Parathyroid adenoma (tissue), 2 donors: Measurements from ENCODE around the gene SNX8.

Source experiments
- H2AFZ ChIP-seq: fragments of 300-600 bp; sonication (generic); one replicate; pipeline ENCODE4 v1.7.0; 2017; ENCODE audit warnings: antibody characterized with exemption, mild to moderate bottlenecking
- H3K27ac ChIP-seq: fragments of 300-600 bp; sonication (generic); one replicate; pipeline ENCODE4 v1.7.0; 2017
- H3K27me3 ChIP-seq: fragments of 300-600 bp; sonication (generic); one replicate; pipeline ENCODE4 v1.7.0; 2017; ENCODE audit warnings: low read length; ENCODE audit not compliant: control insufficient read depth, insufficient read depth
- H3K36me3 ChIP-seq: fragments of 300-600 bp; sonication (generic); one replicate; pipeline ENCODE4 v1.7.0; 2017; ENCODE audit warnings: low read length; ENCODE audit not compliant: control insufficient read depth, insufficient read depth
- H3K4me1 ChIP-seq: fragments of 300-600 bp; sonication (generic); one replicate; pipeline ENCODE4 v1.7.0; 2017; ENCODE audit warnings: control low read depth
- H3K4me2 ChIP-seq: fragments of 300-600 bp; sonication (generic); one replicate; pipeline ENCODE4 v1.7.0; 2017; ENCODE audit warnings: low read length
- H3K4me3 ChIP-seq: fragments of 300-600 bp; sonication (generic); one replicate; pipeline ENCODE4 v1.7.0; 2017; ENCODE audit warnings: low read depth, low read length
- H3K79me2 ChIP-seq: fragments of 300-600 bp; sonication (generic); one replicate; pipeline ENCODE4 v1.7.0; 2017; ENCODE audit warnings: control low read depth
- H3K9ac ChIP-seq: fragments of 300-600 bp; sonication (generic); one replicate; pipeline ENCODE4 v1.7.0; 2017; ENCODE audit warnings: mild to moderate bottlenecking
- H3K9me3 ChIP-seq: fragments of 300-600 bp; sonication (generic); one replicate; pipeline ENCODE4 v1.7.0; 2017; ENCODE audit warnings: low read length; ENCODE audit not compliant: control insufficient read depth
- TF ChIP-seq, protein P1 (sequence below): fragments of 300-600 bp; sonication (generic); IDR thresholded peaks from one replicate; pipeline ENCODE4 v1.7.0; 2017; ENCODE audit warnings: antibody characterized with exemption, mild to moderate bottlenecking
- donor health status: primary hyperparathyroidism.

Gene SNX8

DNA sequence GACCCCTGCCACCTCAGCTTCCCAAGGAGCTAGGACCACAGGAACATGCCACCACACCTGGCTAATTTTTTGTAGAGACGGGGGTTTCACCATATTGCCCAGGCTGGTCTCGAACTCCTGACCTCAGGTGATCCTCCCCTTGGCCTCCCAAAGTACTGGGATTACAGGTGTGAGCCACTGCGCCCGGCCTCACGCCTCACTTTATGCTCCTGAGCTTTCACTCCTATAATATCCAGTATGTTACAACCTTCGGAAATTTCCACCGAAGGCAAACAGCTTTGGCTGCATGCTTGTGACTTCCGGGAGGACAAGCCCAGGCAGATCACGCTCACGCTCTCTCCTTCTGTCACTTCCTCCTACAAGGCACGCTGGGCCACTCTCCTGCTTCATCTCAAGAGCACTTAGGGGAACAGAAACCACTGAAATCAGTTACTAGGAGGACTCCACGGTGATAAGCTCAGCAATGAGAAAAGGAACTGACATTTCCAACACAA, 77.1 kb downstream of the SNX8 start:
- TF ChIP-seq, protein P1, sequence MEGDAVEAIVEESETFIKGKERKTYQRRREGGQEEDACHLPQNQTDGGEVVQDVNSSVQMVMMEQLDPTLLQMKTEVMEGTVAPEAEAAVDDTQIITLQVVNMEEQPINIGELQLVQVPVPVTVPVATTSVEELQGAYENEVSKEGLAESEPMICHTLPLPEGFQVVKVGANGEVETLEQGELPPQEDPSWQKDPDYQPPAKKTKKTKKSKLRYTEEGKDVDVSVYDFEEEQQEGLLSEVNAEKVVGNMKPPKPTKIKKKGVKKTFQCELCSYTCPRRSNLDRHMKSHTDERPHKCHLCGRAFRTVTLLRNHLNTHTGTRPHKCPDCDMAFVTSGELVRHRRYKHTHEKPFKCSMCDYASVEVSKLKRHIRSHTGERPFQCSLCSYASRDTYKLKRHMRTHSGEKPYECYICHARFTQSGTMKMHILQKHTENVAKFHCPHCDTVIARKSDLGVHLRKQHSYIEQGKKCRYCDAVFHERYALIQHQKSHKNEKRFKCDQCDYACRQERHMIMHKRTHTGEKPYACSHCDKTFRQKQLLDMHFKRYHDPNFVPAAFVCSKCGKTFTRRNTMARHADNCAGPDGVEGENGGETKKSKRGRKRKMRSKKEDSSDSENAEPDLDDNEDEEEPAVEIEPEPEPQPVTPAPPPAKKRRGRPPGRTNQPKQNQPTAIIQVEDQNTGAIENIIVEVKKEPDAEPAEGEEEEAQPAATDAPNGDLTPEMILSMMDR = no peak
- peaks cover 2% of the 10 kb centered on the region for H3K4me1 ChIP-seq
- no peaks in the 10 kb centered on the region for H3K36me3 ChIP-seq
- H3K79me2 ChIP-seq = peaks cover 6% of the 10 kb centered on the region
- no peak overlapping the region for H3K4me3 ChIP-seq
- H3K9ac ChIP-seq = no peak overlapping the region
- H3K9me3 ChIP-seq = no peaks in the 10 kb centered on the region
- H2AFZ ChIP-seq = no peak overlapping the region
- no peak overlapping the region for H3K4me2 ChIP-seq
- no peak overlapping the region for H3K27ac ChIP-seq
- H3K27me3 ChIP-seq = no peaks in the 10 kb centered on the region

- Histone ChIP-seq H3K9me3 (no peaks in the 10 kb centered on the region), H3K27ac (no peak overlapping the region), H3K9ac (no peak overlapping the region), H3K4me1 (peaks cover 2% of the 10 kb centered on the region), H3K4me3 (no peak overlapping the region), H2AFZ (no peak overlapping the region), H3K27me3 (no peaks in the 10 kb centered on the region), H3K79me2 (peaks cover 17% of the 10 kb centered on the region), H3K4me2 (no peak overlapping the region), H3K36me3 (no peaks in the 10 kb centered on the region)
- TF ChIP-seq, protein P1 = no peak
These were observed 80.3 kb downstream of the SNX8 start for GRCh38 chr7:2233926-2234325.

DNA sequence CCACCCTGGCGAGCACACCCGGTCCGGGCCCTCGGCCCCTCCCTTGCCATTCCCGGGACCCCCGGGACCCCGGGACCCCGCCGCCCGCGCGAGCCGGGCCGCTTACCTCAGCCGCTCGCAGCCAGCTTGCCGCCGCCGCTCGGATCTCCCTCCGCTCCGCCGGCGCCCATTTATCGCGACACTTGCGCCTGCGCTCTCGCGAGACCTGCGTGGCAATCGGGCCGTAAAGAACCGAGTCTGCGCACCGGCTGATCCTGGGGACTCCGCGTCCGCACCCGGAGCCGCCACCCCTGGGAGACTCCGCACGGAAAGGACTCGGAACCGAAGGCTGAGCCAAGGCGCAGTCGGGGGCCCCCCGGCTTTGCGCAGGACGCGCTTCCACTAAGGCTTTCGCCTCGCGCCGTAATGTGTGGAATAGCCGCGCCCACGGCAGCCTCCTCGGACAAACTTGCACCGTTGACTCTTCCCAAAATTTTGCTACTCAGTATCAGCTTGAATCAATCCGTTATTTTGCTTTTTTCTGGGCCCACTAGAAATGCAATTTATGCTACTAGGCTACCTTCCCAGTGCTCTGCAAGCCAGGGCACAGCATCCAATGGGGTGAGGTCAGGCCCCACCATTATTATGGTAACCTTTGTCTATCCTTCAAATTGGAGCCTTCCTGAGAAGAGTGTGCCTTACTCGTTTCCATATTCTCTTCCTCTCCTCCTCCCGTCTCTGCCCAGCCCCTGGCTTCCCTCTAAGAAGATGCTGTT, 81.3 kb downstream of the SNX8 start, which contains the start of gene MAD1L1:
Gene MAD1L1, minus strand, starts transcription at position 180 of the 755 bp plus-strand sequence. CDS start 2,812 bp downstream, outside the sequence.
- Histone ChIP-seq H3K4me1 (peaks cover 2% of the 10 kb centered on the region), H3K4me3 (peak within 1 kb of the TSS; percentile 74), H3K27me3 (no peaks in the 10 kb centered on the region), H3K9me3 (no peaks in the 10 kb centered on the region), H3K27ac (no peak within 1 kb of the TSS), H3K36me3 (no peaks in the 10 kb centered on the region), H3K4me2 (peak within 1 kb of the TSS; percentile 98), H3K9ac (peak within 1 kb of the TSS; percentile 57), H2AFZ (peak within 1 kb of the TSS; percentile 89), H3K79me2 (peaks cover 17% of the 10 kb centered on the region)
- TF ChIP-seq, protein P1 = no peak

DNA sequence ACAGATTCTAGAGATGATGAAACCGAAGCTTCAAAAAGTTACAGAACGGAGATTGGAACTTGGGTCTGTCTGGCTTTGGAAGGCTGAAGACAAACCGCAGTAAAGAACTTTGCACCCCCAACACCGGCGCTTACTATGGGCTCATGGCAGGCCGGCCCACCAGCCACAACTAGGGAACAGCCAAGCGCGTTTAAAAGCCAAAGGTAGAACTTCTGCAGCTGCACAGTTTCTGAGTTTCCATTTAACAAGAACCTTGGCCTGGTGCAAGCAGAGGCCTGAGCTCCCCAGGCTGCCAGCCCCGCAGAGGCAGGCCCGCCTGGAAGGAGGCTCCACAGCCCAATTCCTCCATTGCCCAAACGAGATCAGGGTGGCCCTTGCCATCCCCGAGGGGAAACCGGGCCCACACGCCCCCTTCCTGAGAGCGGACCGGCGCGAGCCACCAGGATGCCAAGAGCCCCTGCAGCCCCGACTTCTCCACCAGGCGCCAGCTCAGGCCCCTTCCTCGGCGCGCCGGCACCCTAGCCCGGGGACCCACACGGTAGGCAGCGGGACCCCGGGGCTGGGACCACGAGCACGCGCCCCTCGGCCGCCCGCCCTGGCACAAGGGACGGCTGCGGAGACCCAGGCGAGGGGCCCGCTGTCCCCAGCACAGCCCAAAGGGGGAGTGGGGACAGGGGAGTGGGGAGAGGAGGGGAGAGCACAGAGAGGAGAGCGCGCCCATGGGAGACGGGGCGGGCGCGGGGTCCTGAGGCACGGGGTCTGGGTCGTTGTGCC, 82.1 kb downstream of the SNX8 start:
- Histone ChIP-seq H3K27ac (no peak overlapping the region), H3K36me3 (no peaks in the 10 kb centered on the region), H3K4me1 (peaks cover 2% of the 10 kb centered on the region), H3K9ac (peak overlapping the region; percentile 57), H3K27me3 (no peaks in the 10 kb centered on the region), H2AFZ (peak overlapping the region; percentile 89), H3K79me2 (peaks cover 17% of the 10 kb centered on the region), H3K4me2 (peak overlapping the region; percentile 98), H3K9me3 (no peaks in the 10 kb centered on the region), H3K4me3 (peak overlapping the region; percentile 74)
- TF ChIP-seq, protein P1 = no peak
